IPS-15b (cell line): ENCODE results near the gene SLC9A9.

Experiments
- H3K27me3 ChIP-seq: one replicate; pipeline ENCODE4 v1.6.1; 2013; ENCODE audit warnings: low read length; ENCODE audit not compliant: control insufficient read depth, insufficient read depth
- H3K36me3 ChIP-seq: one replicate; pipeline ENCODE4 v1.6.1; 2013; ENCODE audit warnings: low read length; ENCODE audit not compliant: control insufficient read depth, insufficient read depth
- H3K4me1 ChIP-seq: one replicate; pipeline ENCODE4 v1.6.1; 2013; ENCODE audit warnings: mild to moderate bottlenecking, low read length; ENCODE audit not compliant: control insufficient read depth, insufficient read depth
- H3K4me3 ChIP-seq: one replicate; pipeline ENCODE4 v1.5.1; 2013; ENCODE audit warnings: low read depth, low read length
- H3K9ac ChIP-seq: one replicate; pipeline ENCODE4 v1.6.1; 2013; ENCODE audit warnings: low read depth, mild to moderate bottlenecking, low read length
- H3K9me3 ChIP-seq: one replicate; pipeline ENCODE4 v1.6.1; 2013; ENCODE audit warnings: mild to moderate bottlenecking, low read length; ENCODE audit not compliant: control insufficient read depth, insufficient read depth

Gene SLC9A9

DNA sequence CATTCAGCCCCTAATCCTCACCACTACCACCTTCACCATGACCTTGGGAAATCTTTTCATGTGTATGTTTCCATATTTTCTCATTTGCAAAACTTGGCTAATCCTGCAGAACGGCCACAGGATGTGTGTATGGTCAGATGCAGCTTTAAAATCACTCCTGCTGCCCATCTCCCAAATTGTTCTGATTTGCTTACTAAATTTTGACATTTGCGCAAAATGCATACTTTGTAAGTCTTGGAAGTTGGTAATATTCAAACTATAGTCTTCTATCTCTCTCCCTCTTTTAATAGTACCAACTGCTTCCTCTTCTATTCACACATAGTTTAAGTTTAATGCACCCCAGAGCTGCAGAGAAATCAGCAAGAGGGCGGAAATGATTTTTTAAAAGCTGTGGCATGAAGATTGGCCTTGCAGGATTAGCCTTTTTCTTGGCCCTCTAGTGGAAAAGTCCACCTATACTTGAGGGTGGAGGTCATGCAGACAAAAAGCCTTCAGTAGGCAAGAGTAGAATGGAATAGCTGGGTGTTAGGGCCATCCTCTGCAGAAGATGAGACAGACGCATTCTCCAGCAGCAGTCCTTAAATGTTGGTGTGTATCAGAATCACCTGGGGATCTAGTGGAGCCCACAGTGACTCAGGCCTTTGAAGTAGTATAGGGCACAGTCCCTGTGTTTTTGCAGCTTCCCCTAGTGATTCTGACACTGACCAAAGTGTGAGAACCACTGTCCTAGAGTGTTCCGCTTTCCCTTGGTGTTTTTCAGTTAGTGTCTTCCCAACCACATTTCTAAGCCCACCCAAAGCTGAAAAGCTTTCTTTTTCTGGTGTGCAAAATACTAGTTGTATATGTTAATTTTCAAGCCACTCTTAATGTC, 547.0 kb downstream of the SLC9A9 start:
- no peak overlapping the region for H3K9ac ChIP-seq
- no peak overlapping the region for H3K4me3 ChIP-seq
- peaks cover 2% of the 10 kb centered on the region for H3K4me1 ChIP-seq
- no peaks in the 10 kb centered on the region for H3K9me3 ChIP-seq
- H3K27me3 ChIP-seq, result no peaks in the 10 kb centered on the region
- H3K36me3 ChIP-seq, result no peaks in the 10 kb centered on the region

DNA sequence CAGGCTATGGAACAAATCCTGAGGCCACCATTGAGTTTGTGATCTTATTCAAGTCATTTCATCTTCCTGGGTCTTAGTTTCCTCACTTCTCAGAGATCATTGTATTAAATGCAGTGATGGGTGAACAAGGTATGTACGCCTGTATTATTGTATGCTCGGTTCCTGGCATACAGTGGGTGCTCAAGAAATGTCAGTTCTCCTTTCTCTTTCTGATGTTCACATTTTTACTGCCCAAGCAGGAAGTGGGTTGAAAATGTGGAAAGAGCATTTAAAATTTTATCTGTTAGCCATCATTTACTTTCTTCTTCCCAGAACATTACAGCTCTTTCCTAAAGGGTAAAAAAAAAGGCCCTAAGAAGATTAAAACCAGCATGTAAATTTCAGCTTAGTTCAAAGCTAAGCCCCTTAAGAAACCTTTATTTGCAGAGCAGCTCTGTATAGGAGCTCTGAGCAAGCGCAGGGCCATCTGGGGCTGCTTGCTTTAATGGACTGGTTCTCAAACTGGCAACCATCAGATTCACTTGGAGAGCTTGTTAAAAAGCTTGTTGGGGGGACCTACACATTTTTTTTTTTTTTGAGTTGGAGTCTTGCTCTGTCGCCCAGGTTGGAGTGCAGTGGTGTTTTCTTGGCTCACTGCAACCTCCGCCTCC, 549.3 kb downstream of the SLC9A9 start:
- no peak overlapping the region for H3K9ac ChIP-seq
- H3K4me1 ChIP-seq, result peaks cover 2% of the 10 kb centered on the region
- H3K4me3 ChIP-seq, result no peak overlapping the region
- no peaks in the 10 kb centered on the region for H3K36me3 ChIP-seq
- no peaks in the 10 kb centered on the region for H3K9me3 ChIP-seq
- no peaks in the 10 kb centered on the region for H3K27me3 ChIP-seq

DNA sequence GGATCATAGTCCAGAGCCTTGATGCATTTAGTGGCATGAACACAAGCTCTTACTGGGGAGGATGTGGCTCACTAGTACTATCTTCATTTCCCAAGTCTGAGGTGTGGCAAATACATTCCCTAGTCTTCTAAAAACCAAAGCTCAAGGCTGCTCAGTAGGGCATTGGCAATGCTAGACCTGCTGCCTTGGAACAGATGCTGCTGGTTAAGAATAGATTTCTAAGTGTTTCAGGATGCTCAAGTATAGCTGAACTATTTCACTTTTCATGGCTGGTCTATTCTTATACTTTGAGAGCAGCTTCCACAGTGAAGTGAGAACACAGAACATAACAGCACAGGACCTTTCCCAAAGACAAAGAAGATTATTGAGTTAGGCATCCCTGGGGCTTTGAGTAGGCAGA, 549.9 kb downstream of the SLC9A9 start:
- peaks cover 2% of the 10 kb centered on the region for H3K4me1 ChIP-seq
- H3K4me3 ChIP-seq, result no peak overlapping the region
- no peaks in the 10 kb centered on the region for H3K9me3 ChIP-seq
- H3K27me3 ChIP-seq, result no peaks in the 10 kb centered on the region
- no peak overlapping the region for H3K9ac ChIP-seq
- no peaks in the 10 kb centered on the region for H3K36me3 ChIP-seq

DNA sequence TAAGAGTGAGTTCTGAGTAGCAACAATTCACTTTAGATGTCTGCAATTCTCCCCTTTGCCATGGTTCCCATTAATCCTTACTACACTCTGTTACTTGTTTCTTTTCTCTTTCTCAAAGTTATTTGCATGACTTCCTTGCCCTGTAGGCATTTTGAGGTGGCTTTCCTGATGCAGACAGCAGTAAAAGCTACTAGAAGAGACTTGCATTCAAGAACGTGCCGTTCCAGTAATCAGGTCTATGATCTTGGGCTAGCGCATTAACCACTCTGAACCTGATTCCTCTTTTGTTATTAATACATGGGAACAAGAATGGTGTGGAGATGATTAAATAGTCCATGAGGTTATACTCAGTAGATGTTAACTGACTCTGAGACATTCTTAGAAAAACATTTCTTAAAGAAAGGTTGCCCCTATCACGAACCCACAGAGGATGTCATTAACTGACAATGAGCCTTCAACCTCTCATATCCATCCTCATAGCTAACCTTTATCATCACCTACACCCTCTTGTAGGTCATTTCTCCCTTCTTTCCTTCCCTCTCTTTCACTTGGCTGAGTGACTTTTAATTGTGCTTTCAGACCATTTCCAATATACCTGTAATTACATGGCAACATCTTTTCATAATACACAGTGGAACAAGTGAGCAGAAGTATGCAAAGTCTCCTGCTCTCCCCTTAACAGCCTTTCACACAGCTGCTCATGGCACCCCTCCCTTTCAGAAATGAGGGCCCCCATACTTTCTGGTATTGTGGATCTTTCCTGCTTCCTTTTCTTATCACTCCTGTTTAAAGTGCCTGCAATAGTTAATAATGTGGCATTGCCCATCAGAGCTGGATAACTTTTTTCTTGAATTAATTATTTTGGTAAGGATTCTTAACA, 552.8 kb downstream of the SLC9A9 start:
- H3K9ac ChIP-seq, result no peak overlapping the region
- peaks cover 2% of the 10 kb centered on the region for H3K4me1 ChIP-seq
- H3K36me3 ChIP-seq, result no peaks in the 10 kb centered on the region

DNA sequence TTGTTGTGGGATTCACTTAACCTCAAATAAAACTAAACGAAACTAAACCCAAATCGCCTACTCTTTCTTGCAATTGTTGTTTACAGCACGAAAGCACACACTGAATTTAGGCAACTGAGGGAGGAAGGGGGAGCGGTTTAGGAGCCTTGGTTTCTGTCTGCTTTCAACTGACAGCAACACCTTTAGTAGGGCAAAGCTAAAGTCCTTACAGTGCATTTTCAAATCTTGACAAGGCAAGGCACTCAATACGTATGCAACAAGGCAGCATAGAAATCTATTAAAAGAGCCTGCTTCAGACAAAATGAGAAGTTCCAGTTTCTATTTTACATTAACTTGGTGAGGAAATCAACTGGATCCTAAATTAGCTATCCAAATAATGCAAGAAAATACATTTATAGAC, 554.1 kb downstream of the SLC9A9 start:
- no peak overlapping the region for H3K4me3 ChIP-seq
- no peaks in the 10 kb centered on the region for H3K27me3 ChIP-seq
- H3K9me3 ChIP-seq, result no peaks in the 10 kb centered on the region
- H3K4me1 ChIP-seq, result no peaks in the 10 kb centered on the region
- H3K9ac ChIP-seq, result no peak overlapping the region
- no peaks in the 10 kb centered on the region for H3K36me3 ChIP-seq

More for the DNA sequence above, 552.8 kb downstream of the SLC9A9 start:
- no peak overlapping the region for H3K4me3 ChIP-seq
- H3K27me3 ChIP-seq, result no peaks in the 10 kb centered on the region
- no peaks in the 10 kb centered on the region for H3K9me3 ChIP-seq

DNA sequence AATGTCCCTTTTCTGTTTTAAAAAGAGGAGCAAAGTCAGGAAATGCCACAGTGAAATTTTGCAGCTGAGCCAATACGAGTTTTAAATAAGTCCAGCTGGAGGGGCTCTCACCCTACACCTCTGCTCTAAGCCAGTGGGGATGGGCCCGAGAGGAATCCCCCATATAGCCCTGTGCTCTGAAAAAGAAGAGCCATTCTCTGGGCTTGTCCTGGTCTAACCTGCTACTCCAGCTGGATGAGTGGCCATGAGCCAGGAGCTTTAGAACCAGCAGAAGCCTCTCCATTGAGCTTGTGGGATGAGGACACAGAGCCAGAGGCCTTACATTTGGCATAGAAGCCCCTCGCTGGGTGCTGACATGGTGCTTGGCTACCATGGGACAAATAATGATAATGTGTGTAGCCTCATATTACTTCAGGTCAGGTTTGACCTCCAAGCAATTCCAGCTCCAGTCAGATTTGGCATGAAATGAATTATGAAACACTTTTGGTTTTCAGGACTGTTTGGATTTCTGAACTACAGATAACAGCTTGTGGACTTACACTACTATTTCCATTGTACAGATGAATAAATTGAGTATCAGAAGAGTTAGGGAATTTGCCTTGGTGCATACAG, 556.3 kb downstream of the SLC9A9 start:
- Histone ChIP-seq H3K4me3 (no peak overlapping the region), H3K27me3 (no peaks in the 10 kb centered on the region), H3K36me3 (no peaks in the 10 kb centered on the region), H3K4me1 (no peaks in the 10 kb centered on the region), H3K9me3 (no peaks in the 10 kb centered on the region), H3K9ac (no peak overlapping the region)

DNA sequence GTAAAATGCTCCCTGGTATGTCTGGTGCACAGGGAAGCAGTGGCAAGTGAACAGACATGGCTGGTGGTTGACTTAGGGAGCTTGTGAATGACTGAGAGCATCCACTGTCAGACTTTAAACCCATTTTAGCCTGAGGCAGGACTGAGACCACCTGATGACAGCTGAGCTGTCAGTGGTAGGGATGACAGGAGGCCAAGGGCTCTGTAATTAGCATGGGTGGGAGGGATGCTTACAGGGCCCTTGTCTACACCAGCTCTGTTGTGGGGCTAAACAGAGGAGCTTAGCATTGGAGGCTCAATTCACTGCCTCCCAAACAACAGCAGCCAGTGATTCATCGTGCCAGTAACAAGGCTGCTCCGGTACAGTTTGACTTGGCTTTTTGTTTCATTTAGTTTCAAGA, 559.3 kb downstream of the SLC9A9 start:
- H3K9me3 ChIP-seq, result no peaks in the 10 kb centered on the region
- no peak overlapping the region for H3K4me3 ChIP-seq
- no peaks in the 10 kb centered on the region for H3K36me3 ChIP-seq
- no peaks in the 10 kb centered on the region for H3K4me1 ChIP-seq
- H3K9ac ChIP-seq, result no peak overlapping the region
- H3K27me3 ChIP-seq, result no peaks in the 10 kb centered on the region

DNA sequence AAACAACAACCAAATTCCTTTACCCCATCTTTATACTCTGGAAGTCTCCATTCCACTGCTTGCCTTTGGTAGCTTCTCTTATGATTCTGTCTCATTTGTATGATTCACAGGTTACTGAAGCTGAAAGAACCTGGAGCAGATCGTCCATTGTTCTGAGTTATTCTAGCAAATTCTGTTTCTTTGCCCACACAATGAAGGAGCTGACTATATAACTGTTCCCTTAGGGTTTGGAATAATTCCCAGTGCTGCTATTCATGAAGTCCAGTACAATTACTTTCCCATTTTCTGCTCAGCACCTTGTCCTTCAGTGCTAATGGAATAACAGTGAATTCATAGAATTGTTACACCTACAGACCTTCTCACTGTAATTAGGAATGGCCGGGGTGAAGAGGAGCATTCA, 560.9 kb downstream of the SLC9A9 start:
- no peaks in the 10 kb centered on the region for H3K36me3 ChIP-seq
- H3K4me1 ChIP-seq, result no peaks in the 10 kb centered on the region
- H3K9me3 ChIP-seq, result no peaks in the 10 kb centered on the region
- H3K4me3 ChIP-seq, result no peak overlapping the region
- H3K9ac ChIP-seq, result no peak overlapping the region
- H3K27me3 ChIP-seq, result no peaks in the 10 kb centered on the region

DNA sequence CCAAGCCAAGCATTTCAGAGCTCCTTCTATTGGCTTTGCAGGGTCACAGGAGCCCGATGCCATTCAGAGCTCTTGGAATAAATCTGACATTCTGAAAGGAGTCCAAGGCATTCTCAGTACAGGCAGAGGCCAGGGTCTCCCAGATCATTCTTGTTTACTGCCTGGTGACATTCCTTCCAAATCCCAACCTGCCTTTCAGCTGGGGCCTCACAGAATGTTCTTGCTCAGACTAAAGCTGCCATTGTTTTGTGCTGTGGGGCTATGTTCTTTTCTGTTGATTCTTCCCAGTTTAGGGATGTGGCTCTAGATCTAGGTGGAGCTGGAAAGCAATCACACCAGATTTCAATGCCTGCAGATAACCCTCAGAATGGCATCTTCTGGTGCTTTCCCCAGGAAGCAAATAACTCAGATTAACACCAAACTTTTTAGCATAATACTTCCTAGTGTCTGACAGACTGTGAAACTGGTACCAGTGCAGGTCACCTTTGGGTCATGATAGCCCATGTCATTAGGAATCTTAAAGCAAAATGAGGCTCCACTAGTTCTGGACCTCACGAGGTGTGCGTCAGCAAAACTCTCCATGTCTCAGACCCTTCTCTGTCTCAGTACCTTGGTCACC, 561.8 kb downstream of the SLC9A9 start:
- no peak overlapping the region for H3K9ac ChIP-seq
- no peaks in the 10 kb centered on the region for H3K4me1 ChIP-seq

DNA sequence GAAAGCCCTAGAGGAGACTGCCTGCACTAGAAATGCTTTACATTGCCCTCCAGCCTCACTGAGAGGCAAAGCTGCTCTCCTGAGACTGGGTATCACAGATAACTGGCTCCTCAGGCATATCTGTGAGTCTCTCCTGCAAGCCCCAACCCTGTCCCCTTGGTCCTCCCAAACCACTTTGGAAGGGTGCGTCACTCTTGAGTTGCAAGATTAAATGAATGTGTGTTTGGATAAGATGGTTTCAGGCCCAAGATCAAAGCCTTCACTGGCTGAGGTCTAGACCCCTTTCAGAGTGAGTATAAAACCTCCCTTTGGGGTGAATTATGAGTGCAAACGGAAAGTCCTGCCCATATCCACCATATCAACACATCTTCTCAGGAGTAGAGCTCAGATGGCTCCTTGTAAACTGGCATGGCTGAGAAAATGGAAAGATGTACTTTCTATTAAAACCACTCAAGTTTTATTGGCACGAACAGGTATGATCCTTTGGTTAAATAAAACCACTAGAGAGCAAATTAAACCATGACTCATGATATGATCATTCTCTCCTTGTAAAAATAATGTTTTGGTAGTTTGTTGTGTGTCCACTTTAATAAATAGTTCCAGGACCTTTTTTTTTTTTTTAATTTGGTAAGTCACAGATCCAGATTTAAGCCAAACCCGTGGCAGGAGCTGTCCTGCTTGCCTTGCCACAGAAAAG, 564.7 kb downstream of the SLC9A9 start:
- H3K36me3 ChIP-seq, result no peaks in the 10 kb centered on the region
- no peak overlapping the region for H3K9ac ChIP-seq
- no peaks in the 10 kb centered on the region for H3K4me1 ChIP-seq
- no peak overlapping the region for H3K4me3 ChIP-seq
- H3K27me3 ChIP-seq, result no peaks in the 10 kb centered on the region
- no peaks in the 10 kb centered on the region for H3K9me3 ChIP-seq

More for the DNA sequence above, 561.8 kb downstream of the SLC9A9 start:
- no peaks in the 10 kb centered on the region for H3K27me3 ChIP-seq
- no peaks in the 10 kb centered on the region for H3K9me3 ChIP-seq
- H3K36me3 ChIP-seq, result no peaks in the 10 kb centered on the region
- no peak overlapping the region for H3K4me3 ChIP-seq
